GM08714 (cell line): ENCODE measurements around the gene THRSP.
"Not testable (repeated sequence)": the region's sequence is repeated elsewhere in the genome, so short reads cannot be mapped to it uniquely, and the experiment has no call there.

ENCODE experiments used
- H3K4me3 ChIP-seq: fragments of 200-500 bp; sonication (Bioruptor generic); 2 replicates; pipeline ENCODE4 v1.5.1; 2014; ENCODE audit warnings: mild to moderate bottlenecking, low read length, inconsistent platforms
- ZNF274 ChIP-seq: IDR thresholded peaks from 2 replicates; pipeline ENCODE4 v1.6.1; 2012; ENCODE audit warnings: mild to moderate bottlenecking, low read depth, low read length

THRSP gene

DNA sequence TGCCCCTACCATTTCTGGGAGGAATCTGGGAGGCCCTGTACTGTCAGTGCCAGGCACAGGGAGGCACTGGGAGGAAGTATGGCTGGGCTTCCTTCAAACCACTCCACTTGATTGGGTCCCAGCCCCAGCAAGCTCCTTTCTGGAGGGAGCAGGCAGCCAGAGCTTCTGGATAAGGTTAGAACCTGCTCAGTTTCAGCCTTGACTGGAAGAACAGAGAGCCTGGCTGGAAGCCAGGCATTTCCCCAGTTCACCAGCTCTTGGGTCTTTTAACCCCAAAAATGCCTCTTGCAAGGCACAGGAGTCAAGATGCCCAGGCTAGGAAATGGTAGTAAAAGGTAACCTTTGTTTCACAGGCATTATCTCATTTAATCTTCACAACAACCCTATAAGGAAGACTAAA, 31.6 kb upstream of the THRSP start:
- TF ChIP-seq ZNF274, result no peak
- no peak overlapping the region for H3K4me3 ChIP-seq

DNA sequence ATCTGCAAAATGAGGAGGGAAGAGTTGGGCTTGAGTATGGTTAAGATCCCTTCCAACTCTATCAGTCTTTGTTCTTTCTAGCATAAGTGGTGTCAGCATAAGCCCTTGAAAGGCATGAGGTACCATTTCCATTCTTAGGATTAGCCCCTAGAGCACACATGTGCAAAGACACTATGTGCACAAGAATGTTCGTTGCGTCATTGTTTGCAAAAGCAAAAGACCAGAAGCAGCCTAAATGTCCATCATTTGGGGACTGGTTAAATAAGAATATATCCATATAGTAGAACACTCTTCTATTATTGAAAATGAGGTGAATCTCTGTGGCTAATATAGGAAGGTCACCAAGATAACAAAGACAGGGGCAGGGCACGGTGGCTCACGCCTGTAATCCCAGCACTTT, 30.6 kb upstream of the THRSP start:
- no peak for TF ChIP-seq ZNF274

DNA sequence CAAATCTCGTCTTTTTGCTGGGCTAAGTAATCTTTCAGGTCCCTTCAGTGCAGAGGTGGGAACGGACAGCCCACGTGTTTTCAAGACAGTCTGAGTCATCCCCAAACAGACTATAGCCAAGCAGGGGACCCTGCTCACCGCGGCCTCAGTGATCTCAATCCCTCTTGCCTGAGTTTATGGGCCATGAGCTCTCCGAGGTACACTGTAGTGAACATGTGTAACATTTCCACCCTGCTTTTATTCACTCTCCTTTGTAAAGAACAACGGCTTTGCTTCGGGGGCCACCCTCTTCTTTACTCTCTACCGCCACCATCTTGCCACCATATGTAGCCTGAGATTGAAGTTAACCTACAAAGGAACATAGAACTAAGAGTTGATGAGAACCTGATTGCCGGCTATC, 29.0 kb upstream of the THRSP start:
- no peak for TF ChIP-seq ZNF274
- no peak overlapping the region for H3K4me3 ChIP-seq

More for the DNA sequence above, 30.6 kb upstream of the THRSP start:
- no peak overlapping the region for H3K4me3 ChIP-seq

DNA sequence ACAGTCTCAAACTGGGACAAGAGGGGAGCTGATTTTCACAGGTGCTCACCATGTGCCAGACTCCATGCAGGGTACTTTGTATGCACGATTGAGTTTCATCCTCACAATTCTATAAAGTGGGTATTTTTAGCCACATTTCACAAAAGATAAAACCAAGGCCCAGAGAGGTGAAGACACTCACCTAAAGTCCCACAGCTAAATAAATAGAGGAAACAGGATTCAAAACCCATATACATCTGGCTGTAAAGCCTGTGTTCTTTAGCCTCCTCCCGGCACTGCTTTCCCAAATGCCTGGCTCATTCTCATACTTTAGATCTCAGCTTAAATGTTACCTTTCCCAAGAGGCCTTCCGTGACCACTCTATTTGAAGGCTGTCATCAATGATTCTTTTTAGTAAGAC, 27.3 kb upstream of the THRSP start:
- no peak overlapping the region for H3K4me3 ChIP-seq
- TF ChIP-seq ZNF274, result no peak

DNA sequence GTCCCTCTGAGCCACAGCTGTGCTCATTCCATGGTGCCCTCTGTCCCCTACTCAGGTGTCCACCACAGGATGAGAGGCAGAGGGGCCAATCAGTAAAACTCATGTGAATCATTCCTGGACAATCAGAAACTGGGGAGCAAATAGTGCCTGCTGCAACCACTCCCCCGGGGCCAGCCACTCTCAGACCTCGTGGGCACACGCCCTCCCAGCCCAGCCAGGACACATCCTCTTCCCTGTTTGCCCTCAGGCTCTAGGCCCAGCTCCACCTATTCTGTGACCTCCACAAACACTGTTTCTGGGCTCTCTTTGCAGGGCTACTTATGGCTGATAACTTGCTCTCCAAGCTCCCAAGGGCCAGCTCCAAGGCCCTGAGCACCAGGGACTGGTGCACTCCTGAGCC, 26.6 kb upstream of the THRSP start:
- no peak for TF ChIP-seq ZNF274
- H3K4me3 ChIP-seq, result no peak overlapping the region

DNA sequence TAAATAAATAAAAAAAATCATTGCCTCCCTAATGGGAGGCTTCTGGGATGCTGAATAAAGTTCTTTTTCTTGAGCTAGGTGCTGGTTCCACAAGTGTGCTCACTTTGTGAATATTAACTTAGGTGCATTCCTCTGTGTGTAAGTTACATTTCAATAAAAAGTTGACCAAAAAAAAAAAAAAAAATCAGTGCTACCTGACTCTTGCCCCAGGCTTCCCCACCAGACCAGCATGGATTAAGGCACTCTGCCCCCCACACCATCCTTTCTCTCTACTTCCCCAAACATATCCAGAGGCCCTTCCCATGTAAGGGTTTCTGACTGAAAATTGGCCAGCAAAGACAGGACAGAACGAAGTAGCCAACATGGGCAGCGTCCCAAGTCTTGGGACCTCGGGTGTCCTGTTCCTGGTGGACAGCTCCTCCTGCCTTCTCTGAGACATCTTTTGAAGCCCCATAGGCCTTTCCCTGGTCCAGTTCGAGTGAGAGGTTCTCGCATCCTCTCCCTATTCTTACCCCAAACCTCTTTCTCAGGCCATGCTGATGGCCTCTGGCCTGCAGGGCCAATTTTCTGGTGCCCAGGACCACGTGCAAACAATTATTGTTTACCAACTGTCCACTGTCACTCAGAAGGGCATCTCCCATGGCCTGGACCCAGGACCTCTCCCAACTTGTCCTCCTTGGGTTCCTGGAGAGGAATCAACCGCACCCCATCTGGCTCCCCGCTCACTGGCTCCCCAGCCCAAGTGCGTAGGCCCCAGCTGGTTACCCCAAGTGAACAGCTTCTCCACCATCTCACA, 25.6 kb upstream of the THRSP start:
- TF ChIP-seq ZNF274, result no peak
- H3K4me3 ChIP-seq, result no peak overlapping the region

DNA sequence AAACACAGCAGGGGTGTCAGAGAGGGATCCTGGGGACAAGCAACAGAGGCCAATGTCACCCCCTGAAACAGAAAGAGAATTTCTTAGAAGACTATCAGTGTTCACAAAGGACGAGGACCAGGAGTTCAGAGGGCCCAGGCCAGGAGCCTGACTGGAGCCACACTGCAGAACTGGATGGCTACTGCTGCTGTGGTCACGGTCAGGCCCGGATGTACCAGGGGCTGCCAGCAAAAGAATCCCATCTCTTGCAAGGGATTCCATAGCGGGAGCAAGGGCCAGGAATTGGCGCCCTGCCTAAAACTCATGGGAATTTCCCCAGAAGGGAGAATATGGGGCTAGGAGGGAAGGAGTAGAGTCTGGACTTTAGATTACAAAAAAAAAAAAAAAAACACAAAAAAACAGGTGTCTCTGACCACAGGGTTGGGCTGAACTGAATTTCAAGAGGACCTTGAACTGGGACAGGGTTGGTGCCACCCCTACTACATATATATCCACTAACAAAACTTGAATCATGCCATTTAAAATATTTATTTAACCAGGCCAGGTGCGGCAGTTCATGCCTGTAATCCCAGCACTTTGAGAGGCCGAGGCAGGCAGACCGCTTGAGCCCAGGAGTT, 24.9 kb upstream of the THRSP start:
- TF ChIP-seq ZNF274, result no peak
- no peak overlapping the region for H3K4me3 ChIP-seq

DNA sequence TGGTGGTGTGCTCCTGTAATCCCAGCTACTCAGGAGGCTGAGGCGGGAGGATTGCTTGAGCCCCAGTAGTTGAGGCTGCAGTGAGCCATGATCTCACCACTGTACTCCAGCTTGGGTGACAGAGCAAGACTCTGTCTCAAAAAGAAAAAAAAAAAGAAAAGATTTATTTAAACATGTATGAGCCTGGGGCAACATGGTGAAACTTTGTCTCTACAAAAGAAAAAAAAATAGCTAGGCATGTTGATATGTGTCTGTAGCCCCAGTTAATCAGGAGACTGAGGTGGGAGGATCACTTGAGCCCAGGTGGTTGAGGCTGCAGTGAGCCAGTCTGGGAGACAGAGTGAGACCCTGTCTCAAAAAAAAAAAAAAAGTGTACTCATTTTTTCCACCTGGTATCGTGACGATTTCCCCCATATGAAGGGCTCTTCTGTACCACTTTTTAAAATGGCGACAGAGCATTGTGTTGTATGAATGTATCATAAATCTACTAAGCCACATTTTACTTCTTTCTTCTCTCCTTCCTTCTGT, 24.2 kb upstream of the THRSP start:
- no peak overlapping the region for H3K4me3 ChIP-seq
- TF ChIP-seq ZNF274, result no peak

DNA sequence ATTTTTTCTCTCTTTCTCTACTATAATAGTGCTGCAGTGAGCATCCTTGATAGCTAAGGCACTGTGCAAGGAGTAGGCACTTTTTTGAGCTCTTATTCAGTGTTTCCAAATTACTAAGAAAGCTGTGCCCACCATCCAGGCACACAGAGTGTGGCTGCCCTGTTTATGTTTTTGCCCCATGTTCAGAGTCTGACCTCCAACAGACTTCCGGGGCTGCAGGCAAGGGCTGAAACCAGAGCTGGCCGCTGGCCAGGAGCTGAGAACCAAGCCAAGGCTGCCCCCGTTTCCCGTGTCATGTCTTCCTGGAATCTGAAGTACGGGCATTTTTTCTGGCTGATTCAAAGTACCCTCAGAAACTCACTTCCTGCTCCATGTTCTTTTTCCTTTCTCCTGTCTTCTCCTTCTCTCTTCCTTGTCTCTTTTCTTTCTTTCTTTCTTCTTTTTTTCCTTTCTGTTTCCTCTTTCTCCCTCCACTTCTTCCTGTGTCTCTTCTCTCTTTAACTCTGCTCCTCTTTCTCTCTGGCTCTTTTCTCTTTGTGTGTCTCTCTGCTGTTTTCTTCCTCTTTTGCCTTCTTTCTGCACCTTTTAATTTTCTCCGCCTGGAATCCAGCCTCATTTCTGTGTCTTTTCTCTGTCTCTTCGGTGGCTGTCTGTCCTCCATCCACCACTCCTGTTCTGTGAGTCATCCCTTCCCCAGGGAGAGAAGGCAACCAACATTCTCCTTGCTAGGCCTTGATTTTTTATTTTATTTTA, 23.6 kb upstream of the THRSP start:
- no peak for TF ChIP-seq ZNF274
- peak overlapping the region; percentile 4; the same call in 1 of the 2 replicates for H3K4me3 ChIP-seq

DNA sequence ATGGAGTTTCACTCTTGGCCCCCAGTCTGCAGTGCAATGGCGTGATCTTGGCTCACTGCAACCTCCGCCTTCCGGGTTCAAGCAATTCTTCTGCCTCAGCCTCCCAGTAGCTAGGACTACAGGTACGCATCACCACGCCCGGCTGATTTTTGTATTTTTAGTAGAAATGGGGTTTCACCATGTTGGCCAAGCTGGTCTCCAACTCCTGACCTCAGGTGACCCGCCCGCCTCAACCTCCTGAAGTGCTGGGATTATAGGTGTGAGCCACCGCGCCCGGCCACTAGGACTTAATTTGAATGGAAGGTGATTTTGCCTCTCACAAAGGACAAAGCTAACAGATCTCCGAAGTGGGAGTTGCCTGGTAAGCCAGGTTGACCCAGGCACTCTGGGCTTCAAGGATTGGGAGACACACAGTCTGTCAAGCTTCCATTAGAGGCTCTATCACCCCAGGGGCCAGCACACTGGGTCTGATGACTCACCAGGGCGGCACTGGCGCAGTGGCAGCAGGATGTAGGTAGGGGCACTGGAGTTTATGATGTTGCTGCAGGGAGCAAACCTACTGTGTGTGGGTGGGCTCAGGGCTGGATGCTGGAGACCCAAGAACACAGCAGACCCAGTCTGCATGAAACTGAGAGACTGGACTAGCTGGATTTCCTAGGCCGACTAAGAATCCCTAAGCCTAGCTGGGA, 22.8 kb upstream of the THRSP start:
- no peak for TF ChIP-seq ZNF274
- H3K4me3 ChIP-seq, result no peak overlapping the region

DNA sequence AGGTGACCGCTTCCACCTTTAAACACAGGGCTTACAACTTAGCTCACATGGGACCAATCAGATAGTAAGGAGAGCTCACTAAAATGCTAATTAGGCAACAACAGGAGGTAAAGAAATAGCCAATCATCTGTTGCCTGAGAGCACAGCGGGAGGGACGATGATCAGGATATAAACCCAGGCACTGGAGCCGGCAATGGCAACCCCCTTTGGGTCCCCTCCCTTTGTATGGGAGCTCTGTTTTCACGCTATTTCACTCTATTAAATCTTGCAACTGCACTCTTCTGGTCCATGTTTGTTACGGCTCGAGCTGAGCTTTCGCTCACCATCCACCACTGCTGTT, 22.3 kb upstream of the THRSP start:
- H3K4me3 ChIP-seq, result not testable (repeated sequence)

DNA sequence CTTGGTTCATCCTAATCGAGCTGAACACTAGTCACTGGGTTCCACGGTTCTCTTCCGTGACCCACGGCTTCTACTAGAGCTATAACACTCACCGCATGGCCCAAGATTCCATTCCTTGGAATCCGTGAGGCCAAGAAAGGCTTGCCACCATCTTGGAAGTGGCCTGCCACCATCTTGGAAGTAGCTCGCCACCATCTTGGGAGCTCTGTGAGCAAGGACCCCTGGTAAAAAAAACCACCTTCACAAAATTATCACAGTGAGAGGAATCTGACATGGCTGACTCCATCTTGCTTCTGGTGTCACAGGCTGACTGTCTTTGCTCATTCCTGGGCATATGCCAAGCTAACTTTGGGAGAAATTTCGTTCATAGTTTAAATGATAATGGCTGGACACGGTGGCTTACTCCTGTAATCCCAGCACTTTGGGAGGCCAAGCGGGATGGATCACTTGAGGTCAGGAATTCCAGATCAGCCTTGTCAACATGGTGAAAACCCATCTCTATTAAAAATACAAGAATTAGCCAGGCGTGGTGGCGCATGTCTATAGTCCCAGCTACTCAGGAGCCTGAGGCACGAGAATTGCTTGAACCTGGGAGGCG, 21.7 kb upstream of the THRSP start:
- TF ChIP-seq ZNF274, result no peak

DNA sequence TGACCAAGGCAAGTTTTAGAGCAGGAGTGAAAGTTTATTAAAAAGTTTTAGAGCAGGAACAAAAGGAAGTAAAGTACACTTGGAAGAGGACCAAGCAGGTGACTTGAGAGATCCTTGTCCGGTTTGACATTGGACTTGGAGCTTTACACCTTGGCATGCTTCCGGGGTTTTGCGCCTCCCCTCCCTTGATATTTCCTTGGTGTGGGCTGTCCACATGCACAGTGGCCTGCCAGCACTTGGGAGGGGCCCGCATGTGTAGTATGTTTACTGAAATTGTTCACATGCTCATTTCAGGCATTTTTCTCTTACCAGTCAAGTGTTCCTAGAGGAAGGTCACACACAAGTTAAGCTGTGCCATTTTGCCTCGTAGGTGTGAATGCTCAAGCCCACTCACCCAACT, 19.0 kb upstream of the THRSP start:
- no peak for TF ChIP-seq ZNF274

More for the DNA sequence above, 21.7 kb upstream of the THRSP start:
- no peak overlapping the region for H3K4me3 ChIP-seq

DNA sequence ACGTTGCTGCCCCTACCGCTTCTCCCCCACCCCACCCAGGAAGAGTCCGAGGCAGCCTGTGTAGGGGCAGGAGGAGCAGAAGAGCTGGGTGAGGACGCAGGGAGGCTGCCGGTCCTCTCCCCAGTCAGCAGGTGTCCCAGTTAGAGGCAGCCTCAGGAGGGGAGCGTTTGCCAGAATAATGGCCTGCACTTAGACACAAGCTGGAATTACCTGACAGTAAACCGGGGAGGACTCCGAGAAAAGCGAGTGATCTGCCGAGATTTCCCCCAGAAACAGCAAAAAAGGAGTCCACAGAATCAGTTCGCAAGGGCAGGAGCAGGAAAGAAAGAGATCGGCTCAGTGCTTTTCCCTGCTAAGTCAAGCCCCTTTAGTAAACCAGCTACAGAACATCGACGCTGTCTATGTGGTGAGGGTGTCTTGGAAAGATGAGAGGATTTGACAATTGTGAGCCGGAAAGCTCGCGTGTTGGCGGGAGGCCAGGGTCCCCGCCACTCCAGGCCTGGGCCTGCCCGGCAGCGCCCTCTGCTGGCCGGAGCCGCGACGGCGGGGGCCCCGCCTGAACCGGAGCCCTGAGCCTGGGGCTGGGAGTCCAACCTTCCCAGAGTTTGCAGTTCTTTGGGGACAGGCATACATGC, 17.7 kb upstream of the THRSP start:
- TF ChIP-seq ZNF274, result no peak
- H3K4me3 ChIP-seq, result no peak overlapping the region

More for the DNA sequence above, 19.0 kb upstream of the THRSP start:
- H3K4me3 ChIP-seq, result no peak overlapping the region
